GM13977 (cell line): ENCODE measurements around the gene PIRT.

Experiments used
- DNase-seq: peaks from one replicate; pipeline ENCODE4 v3.0.0; 2012; ENCODE audit warnings: low spot score
- CTCF ChIP-seq: IDR thresholded peaks from 2 replicates; pipeline ENCODE4 v1.5.1; 2012; ENCODE audit warnings: mild to moderate bottlenecking, control low read depth; ENCODE audit not compliant: insufficient read depth; ENCODE audit errors: extremely low read depth, missing control alignments
- in situ Hi-C: fragments of 300-500 bp; cut with MboI; formaldehyde crosslinking; loops from one replicate; pipeline ENCODE4 v1.12.0; 2022; ENCODE audit warnings: low sequenced_read_pairs, low pct_unique_long_range_greater_than_20kb, mixed read lengths, inconsistent platforms; ENCODE audit not compliant: unreplicated experiment

PIRT gene

GRCh38 chr17:10775058-10775457 is 62.8 kb downstream of the PIRT start:
- in situ Hi-C loops: no loop called here
- TF ChIP-seq CTCF: no peak
- DNase-seq: no peak

- TF ChIP-seq CTCF: no peak
- no peak for DNase-seq
- in situ Hi-C loops: no loop called here
Observed at GRCh38 chr17:10773391-10773790, 64.5 kb downstream of the PIRT start.
